GM19238 (cell line): ENCODE results near the gene PTPRD.
"Not testable (repeated sequence)": the region's sequence is repeated elsewhere in the genome, so short reads cannot be mapped to it uniquely, and the experiment has no call there.

ENCODE experiments used
- DNase-seq: peaks from one replicate; pipeline ENCODE4 v3.0.0; 2011; ENCODE audit warnings: low spot score; ENCODE audit not compliant: insufficient read length

The PTPRD gene

DNA sequence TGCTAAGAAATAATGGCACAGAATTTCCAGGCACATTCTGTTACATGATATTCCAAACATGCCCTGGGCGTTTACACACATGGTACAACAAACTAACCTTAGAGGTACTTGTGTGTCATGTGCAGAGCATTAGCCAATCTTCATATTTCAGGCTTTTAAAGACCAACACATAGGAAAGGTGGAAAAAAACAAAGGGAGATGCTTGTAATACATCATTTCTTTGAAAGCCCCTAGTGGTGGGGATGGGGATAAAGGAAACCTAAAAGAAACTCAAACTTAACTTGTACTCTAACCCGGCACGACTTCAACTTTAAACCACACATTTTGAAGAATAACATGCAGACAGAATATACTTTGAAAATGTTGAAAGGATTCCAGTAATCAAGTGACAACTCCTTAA, 133.6 kb downstream of the PTPRD start:
- no peak for DNase-seq

DNA sequence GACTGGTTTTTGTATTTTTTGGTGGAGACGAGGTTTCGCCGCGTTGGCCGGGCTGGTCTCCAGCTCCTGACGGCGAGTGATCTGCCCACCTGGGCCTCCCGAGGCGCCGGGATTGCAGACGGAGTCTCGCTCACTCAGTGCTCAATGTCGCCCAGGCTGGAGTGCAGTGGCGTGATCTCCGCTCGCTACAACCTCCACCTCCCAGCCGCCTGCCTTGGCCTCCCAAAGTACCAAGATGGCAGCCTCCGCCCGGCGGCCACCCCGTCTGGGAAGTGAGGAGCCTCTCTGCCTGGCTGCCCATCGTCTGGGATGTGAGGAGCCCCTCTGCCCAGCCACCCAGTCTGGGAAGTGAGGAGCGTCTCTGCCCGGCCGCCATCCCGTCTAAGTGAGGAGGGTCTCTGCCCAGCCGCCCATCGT, 163.6 kb downstream of the PTPRD start:
- not testable (repeated sequence) for DNase-seq

DNA sequence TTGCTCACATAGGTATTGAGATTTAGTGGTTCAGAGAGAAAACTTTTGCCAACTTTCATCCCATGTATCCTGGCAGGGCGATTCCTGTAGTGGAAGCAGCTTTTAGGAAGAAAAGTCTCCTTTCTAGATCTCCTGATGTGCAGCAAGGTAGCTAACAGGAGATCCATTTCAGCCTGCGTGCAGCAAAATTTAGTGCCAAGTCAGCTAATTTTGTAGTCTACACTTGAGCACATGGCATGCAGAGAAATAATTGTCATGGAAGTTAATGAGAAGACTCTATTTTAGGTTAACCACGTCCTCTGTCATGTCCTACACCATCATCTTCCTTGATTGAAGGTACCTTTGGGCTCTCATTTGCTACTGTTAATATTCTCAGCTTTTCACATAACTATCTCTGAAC, 165.8 kb downstream of the PTPRD start:
- DNase-seq = no peak

DNA sequence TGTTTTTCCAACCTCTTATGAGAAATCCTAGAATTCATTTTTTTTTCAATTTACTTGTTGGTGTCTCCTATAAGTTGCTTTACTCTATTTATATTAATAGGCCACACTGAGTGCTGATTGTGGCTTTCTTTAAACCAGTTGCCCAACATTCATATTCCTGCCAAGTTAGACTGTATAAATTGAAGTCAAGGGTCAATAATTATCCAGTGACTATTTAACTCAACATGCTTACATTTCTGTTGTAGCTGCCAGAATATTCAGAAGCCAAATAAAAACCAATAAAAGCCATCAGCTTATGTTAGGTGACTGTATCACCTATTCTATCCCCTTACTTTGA, 169.0 kb downstream of the PTPRD start:
- no peak for DNase-seq

DNA sequence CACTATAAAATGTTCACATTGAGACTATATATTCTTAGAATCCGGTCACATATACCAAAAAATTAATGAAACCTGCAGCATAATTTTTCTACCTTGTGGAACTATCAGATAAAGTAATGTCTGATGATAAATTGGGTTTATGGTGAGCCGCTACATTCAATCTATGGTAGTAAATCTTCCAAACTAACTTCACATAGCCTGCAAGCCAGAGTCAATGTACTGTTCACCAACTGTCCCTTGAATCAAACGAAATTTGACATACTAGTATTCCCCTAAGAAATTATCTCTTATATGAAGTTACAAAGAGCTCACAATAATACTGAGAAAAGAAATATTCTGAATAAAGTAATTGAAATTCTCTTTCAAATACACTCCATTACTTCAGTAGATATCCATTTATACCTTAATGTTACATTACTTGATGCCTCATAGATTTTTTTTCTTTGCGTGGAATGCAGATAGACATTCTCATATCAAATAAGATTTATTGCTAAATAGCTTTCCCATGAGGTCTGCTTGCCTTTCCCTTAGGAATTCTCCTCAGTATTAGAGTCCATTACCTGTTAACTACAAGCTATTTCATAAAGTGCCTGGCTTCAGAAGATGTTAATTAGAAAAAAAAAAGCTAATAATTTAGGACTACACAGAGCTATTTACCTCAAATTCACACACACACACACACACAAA, 169.5 kb downstream of the PTPRD start:
- DNase-seq = no peak

DNA sequence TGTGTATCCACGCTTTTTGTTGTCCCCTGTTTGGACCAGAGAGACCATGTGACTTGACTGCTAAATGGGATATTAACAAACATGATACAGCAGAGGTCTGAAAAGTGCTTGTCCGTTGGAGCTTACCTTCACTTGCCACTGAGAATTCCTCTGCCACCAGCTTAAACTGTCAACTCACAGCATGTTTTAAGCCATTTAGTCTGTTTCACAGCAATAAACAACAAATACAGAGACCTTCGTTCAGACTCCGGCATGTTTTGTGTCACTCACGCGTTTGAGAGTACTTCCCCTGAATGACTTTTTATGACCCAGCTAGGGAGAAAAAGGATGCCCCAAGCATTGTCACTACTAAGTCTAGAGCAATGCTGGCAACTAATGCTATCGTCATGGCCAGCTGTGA, 173.8 kb downstream of the PTPRD start:
- no peak for DNase-seq

DNA sequence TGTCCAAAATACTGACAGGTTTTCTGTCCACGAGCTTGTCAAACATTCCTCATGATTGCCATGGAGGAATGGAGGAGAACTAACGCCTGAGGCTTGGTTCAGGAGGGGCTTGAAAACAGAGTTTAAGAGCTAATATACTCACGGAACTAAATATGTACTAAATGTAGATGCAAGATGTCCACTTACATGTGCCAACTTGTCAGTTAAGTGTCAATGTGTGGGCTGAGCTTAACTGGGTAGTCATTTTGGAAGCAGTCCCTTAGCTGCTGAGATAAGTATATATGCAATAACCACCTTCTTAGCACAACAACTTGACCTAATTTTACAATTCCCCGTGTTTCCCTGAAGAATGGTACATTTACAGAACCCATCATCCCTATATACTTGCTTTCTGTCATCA, 176.0 kb downstream of the PTPRD start:
- no peak for DNase-seq

DNA sequence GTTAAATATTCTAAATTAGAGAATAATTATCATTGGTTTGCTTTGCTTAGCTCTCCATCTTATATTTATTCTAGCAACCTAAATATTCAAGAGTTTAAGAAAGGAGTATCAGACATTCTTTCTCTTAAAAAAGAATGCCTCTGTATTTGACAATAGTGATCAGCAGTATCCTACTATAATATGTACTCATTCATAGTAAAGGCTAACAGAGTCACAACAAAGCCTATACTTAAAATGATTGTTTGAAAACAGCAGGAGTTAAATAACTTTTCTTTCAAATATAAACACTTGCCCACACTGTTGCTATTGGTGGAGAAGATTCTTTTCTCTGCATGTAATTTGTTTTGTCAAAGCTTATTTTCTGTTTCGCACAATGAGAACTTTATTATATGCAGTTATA, 178.4 kb downstream of the PTPRD start:
- DNase-seq = no peak

DNA sequence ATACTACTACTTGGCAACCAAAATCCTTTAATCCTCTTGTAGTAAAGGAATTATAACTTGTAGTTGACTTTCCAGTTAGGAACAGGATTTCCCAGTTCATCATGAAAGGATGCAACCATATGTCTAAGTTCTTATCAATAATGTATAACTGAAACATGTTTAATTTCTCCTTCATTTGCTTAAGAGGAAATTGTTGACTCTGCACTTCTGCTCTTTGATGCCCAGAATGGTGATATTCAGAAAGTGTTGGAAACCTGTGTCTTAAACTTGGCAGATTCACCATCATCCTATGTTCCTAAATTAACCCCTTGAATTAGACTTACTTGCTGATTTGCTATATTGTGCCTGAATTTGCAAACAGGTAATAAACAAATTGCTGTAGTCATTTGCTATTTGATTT, 201.5 kb downstream of the PTPRD start:
- no peak for DNase-seq

DNA sequence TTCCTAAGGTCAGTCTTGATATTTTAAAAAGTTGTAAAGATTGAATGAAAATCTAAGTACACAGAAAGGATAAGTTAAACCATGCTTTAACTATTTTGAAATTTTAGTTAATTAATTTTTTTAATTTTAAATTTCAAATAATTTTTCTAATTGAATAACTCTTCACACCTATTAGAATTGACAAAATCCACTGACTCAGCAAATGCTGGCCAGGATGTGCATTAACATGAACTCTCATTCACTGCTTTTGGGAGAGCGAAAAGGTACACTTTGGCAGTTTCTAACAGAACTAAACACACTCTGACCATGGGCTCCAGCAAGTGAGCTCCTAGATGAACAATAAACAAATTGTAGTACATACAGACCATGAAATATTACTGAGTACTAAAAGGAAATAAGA, 209.5 kb downstream of the PTPRD start:
- no peak for DNase-seq

DNA sequence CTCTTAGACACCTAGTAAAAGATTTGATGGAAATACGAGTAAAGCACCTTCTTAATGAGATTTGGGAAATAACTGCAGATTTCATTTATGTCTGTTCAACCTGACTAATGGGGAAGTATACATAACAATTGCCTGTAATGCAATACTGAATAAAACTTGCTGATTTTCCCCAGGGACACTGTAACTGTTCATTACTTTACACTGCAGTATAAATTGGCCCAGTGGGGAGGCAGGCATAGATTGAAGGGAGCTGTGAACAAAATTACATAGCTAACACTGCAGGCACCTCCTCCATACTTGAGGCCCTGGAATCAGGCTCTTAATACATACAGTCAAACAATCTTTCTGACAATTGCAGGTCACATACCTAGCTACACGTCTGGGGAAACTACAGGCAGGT, 216.2 kb downstream of the PTPRD start:
- no peak for DNase-seq

DNA sequence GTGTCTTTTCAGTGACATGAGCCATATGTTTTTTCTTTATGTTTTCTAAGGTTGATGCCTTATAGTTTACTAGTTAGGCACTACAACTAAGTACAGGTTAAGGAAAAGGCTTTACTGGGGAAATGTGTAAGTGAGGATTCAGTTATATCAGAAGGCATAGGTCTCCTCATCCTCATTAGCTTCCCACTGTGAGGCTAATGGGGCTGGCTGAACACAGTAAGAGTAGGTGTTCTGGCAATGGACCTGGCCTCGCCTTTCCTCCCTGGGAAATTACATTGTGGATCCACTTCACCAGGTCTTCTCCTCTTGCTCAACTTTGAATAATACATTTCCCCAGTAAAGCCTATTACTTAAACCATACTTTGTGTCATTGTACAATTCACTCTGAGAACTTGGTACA, 225.5 kb downstream of the PTPRD start:
- no peak for DNase-seq

DNA sequence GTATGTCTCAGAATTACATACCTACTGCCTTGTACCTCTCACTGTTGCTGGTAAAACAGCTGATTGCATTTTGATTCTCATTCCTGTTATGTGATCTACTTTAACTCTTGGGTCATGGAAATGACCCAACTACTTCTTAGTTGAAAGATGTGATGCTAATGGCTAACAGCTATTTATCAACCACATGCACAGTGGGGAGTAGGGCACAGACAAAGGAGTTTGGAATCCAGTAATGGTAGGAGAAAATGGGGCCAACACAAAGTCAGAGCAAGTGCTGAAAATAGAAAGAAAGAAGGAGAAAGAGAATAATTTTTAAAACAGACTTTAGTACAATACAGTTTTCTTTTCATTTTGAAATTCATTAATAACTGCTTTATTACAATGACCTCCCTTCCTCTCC, 241.0 kb downstream of the PTPRD start:
- no peak for DNase-seq

DNA sequence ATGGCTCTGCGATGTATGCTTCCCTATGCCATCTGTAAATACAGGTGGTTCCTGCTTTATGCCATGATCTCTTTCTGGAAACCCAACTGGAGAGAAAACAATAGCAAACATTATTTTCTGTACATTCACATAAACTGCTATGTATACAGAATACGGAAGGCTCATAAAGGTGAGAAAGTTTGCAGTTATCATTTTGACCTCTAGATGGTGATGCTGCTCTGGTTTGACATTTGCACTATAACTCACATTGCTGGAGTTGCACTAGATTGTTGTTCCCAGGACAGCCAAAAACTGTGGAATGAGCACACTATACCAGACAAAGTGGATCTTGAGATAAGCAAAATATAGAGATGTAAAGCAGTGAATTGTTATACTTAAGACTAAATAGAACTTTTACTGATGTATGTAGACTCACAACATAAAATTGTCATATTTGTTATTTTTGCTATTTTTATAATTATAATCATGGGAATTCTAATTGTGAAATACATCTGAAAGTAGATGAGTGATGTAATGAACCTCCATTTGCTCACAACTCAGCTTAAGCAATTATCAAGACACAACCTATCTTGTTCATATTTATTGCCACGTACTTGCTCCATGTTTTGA, 246.5 kb downstream of the PTPRD start:
- no peak for DNase-seq

DNA sequence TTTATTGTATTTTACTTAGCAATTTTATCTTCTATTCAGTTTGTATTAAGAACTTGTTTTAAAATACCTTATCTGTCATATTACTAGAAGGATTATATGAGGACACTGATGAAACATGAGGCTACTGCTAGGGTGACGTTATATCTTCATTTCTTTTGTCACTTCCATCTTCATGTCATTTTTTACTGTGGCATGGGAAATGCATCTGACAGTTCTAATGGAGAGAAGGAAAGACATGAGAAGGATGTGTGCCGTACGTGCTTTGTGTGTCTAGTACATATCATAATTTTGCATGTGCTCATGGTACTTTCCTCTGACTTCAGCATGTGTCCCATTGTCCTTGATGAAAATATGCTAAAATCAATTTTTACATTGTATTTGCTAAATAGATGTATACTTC, 258.2 kb downstream of the PTPRD start:
- no peak for DNase-seq

DNA sequence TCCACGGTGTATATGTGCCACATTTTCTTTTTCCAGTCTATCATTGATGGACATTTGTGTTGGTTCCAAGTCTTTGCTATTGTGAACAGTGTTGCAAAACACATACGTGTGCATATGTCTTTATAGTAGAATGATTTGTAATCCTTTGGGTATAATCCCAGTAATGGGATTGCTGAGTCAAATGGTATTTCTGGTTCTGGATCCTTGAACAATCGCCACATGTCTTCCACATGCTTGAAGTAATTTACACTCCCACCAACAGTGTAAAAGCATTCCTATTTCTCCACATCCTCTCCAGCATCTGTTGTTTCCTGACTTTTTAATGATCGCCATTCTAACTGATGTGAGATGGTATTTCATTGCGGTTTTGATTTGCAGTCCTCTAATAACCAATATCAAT, 267.2 kb downstream of the PTPRD start:
- DNase-seq = not testable (repeated sequence)

DNA sequence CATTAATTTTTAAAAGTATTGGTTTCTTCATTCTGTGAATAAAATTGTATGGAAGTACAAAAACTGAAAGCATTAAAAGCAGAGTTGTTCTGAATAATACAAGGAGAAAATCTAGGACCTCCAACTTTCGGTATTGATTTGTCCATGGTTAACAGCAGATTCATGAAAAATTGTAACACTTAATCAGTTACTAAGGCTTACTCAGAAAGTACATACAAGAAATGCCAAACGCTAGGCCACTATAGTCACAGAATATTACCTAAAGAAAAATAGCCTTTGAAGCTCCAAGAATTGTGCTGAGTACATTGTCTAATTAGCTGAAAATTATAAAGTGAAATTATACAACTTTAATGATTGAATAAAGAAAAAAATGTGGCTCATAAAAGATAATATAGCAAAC, 271.7 kb downstream of the PTPRD start:
- DNase-seq = no peak

DNA sequence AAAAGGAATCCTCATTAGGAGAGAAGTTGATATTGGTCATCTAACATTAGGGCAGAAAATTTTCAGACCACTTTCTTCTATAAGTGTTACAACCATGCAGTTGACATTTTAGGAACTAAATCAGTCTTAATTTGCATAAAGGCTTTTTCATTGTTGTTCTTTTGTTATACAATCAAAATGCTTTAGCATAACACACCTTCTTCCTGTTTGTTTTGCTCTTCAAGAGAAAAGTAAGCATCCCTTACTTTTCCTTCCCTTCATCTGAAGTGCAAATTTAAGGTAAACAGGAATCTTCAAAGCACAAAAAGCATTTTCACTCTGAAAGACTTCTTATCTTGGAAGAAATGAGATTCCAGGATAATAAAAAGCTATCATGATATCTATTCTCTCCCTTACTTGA, 273.6 kb downstream of the PTPRD start:
- no peak for DNase-seq

DNA sequence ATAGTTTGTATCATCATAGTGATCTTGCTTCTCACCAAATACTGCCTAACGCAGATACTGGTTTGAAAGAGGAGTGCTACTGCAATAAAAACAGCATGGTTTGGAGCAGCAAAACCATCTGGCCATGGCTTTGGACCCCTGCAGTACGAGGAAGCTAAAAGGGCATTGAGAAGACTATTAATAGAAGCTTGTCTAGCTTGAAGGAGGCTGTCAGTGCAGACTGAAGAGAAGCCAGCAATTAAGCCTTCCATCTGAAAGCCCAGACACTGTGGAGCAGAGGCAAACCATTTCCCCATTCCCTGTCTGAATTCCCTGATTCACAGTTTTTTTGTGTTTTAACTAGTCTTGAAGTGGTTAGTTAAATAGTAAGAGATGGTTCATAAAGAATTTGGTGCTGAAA, 281.6 kb downstream of the PTPRD start:
- DNase-seq = no peak

DNA sequence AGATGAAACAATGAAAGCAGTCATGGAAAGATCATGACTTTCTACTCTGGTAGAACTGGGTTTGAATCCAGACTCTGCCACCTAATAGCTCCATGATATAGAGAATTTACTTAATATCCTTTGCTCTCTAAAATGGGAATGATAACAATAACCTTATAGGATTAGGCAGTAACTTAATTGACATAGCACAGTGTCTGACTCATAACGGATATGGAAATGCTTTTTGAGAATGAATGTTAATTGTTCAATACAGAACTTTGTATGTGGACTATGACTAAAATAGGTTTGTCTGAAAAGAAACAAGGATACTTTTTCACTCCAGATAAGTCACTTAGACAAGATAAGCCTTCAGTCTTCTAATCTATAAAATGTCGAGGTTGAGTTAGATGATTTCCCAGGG, 330.7 kb downstream of the PTPRD start:
- DNase-seq = no peak

DNA sequence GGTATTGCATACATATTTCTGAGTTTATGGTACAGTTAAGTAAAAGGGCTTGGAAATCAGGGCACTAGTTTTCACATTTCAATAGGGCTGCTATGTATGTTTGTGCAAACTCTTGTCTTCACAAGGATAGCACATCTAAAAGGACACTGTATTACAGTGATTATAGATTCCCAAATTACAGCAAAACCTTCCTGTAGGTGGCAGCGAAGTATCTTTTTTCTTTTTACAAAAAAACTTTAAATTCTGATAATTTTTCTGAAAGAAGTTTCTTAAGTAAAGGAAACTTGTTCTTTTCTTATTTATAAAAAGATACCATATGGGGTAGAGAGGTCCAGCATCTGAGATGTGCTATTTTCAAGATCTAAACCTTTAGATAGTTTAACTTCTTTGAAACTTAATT, 337.8 kb downstream of the PTPRD start:
- no peak for DNase-seq

DNA sequence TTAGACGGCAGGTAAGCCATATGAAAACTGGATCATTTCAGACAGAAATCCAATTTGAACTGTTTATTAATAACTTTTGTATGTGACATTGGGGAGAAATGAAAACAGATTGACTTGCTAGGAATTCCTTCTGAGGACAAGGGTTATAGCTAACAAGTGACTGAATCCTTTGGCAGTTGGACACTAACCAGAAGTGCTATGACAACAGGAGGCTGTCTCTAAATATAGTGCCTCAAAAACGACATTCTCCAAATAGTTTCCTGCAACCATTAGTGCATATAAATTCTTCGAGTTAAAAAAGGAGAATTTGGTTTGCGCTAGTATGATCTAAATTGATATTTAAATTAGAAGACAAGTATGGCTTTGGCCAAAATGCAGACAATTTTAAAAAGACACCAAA, 338.6 kb downstream of the PTPRD start:
- no peak for DNase-seq

DNA sequence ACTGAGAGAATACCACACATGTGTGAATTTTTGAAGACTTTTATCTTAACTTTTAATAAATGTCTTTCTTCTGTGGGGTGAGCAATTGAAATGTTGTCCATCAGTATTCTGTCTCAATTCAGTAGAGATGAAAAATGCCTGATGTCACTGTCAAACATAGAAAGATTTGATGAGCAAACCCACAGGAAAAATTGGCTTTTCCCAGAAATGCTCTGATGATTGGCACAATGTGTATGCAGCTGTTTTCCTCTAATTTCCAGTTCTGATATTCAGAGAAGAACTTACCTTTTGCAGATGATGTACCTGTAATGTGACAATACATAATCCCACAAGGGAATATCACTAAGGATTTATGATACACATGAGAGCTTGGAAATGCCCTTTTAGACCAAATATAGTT, 340.0 kb downstream of the PTPRD start:
- no peak for DNase-seq
